Mucosa of stomach (tissue), 1 donor: ENCODE measurements around the gene STRIP2.
"Not testable (repeated sequence)": the region's sequence is repeated elsewhere in the genome, so short reads cannot be mapped to it uniquely, and the experiment has no call there.

Experiments
- H3K27me3 ChIP-seq: one replicate; pipeline ENCODE4 v1.7.0; 2013; ENCODE audit warnings: mild to moderate bottlenecking, low read length; ENCODE audit not compliant: control insufficient read depth, insufficient read depth
- H3K36me3 ChIP-seq: one replicate; pipeline ENCODE4 v1.7.0; 2013; ENCODE audit warnings: low read length; ENCODE audit not compliant: control insufficient read depth, insufficient read depth
- H3K4me1 ChIP-seq: one replicate; pipeline ENCODE4 v1.7.0; 2013; ENCODE audit warnings: mild to moderate bottlenecking, low read length; ENCODE audit not compliant: control insufficient read depth, insufficient read depth
- H3K4me3 ChIP-seq: one replicate; pipeline ENCODE4 v1.7.0; 2013; ENCODE audit warnings: low read length
- H3K9ac ChIP-seq: one replicate; pipeline ENCODE4 v1.7.0; 2013; ENCODE audit warnings: mild to moderate bottlenecking, low read length, moderate library complexity
- H3K9me3 ChIP-seq: one replicate; pipeline ENCODE4 v1.7.0; 2013; ENCODE audit warnings: mild to moderate bottlenecking, low read length, moderate library complexity; ENCODE audit not compliant: control insufficient read depth
- donor health status: Pancreatic carcinoma.

Gene STRIP2

GRCh38 chr7:129512192-129512591, 78.0 kb downstream of the STRIP2 start:
- Histone ChIP-seq H3K36me3 (no peaks in the 10 kb centered on the region), H3K9me3 (no peaks in the 10 kb centered on the region), H3K4me3 (no peak overlapping the region), H3K4me1 (no peaks in the 10 kb centered on the region), H3K9ac (no peak overlapping the region), H3K27me3 (no peaks in the 10 kb centered on the region)

GRCh38 chr7:129513546-129513945, 79.3 kb downstream of the STRIP2 start:
- Histone ChIP-seq H3K9ac (no peak overlapping the region), H3K4me1 (no peaks in the 10 kb centered on the region), H3K9me3 (no peaks in the 10 kb centered on the region), H3K4me3 (no peak overlapping the region), H3K36me3 (no peaks in the 10 kb centered on the region), H3K27me3 (no peaks in the 10 kb centered on the region)

DNA sequence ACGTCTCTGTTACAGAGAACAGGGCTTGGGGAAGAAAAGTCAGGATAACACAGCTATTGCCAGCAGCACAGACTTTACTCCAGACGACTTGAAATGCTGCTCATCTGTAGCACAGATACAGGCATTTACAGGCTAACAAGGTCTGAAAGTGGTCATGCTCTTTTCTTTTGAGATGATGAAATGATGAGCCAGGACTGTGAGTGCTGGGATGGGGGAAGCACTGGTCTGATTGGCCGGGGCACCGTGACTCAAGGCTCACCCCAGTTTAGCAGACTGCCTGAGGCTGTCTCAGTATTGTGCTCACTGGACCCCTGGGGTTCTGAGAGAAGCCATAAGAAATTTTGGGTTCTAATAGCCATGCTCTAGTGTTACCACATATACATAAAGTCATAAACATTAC, 80.5 kb downstream of the STRIP2 start:
- Histone ChIP-seq H3K4me3 (no peak overlapping the region), H3K27me3 (no peaks in the 10 kb centered on the region), H3K4me1 (no peaks in the 10 kb centered on the region), H3K9me3 (no peaks in the 10 kb centered on the region), H3K36me3 (no peaks in the 10 kb centered on the region), H3K9ac (no peak overlapping the region)

GRCh38 chr7:129515381-129515780, 81.1 kb downstream of the STRIP2 start:
- Histone ChIP-seq H3K36me3 (no peaks in the 10 kb centered on the region), H3K27me3 (no peaks in the 10 kb centered on the region), H3K9ac (no peak overlapping the region), H3K9me3 (no peaks in the 10 kb centered on the region), H3K4me1 (no peaks in the 10 kb centered on the region), H3K4me3 (no peak overlapping the region)

GRCh38 chr7:129517931-129518330, 83.7 kb downstream of the STRIP2 start:
- Histone ChIP-seq H3K36me3 (no peaks in the 10 kb centered on the region), H3K4me1 (no peaks in the 10 kb centered on the region), H3K9me3 (no peaks in the 10 kb centered on the region), H3K9ac (no peak overlapping the region), H3K27me3 (peaks cover 4% of the 10 kb centered on the region), H3K4me3 (no peak overlapping the region)

DNA sequence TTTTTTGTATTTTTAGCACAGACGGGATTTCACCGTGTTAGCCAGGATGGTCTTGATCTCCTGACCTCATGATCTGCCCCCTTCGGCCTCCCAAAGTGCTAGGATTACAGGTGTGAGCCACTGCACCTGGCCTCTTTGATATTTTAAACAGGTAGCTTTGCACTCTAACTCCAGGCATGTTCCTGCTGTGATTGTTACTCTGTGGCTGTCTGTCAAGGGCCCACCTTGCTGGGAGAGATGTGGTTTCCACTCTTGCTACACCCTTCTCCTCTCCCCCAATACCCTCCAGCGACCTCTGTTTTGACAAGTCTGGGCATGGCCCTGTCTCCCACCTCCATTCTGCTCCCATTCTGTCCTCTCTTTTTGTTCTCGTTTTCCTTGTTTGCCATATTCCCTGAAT, 85.2 kb downstream of the STRIP2 start:
- Histone ChIP-seq H3K9me3 (no peaks in the 10 kb centered on the region), H3K27me3 (peaks cover 5% of the 10 kb centered on the region), H3K9ac (no peak overlapping the region), H3K4me3 (no peak overlapping the region), H3K36me3 (no peaks in the 10 kb centered on the region), H3K4me1 (no peaks in the 10 kb centered on the region)

GRCh38 chr7:129522088-129522970, 88.1 kb downstream of the STRIP2 start:
- Histone ChIP-seq H3K4me3 (no peak overlapping the region), H3K36me3 (no peaks in the 10 kb centered on the region), H3K9ac (no peak overlapping the region), H3K27me3 (peaks cover 5% of the 10 kb centered on the region), H3K9me3 (no peaks in the 10 kb centered on the region), H3K4me1 (no peaks in the 10 kb centered on the region)

DNA sequence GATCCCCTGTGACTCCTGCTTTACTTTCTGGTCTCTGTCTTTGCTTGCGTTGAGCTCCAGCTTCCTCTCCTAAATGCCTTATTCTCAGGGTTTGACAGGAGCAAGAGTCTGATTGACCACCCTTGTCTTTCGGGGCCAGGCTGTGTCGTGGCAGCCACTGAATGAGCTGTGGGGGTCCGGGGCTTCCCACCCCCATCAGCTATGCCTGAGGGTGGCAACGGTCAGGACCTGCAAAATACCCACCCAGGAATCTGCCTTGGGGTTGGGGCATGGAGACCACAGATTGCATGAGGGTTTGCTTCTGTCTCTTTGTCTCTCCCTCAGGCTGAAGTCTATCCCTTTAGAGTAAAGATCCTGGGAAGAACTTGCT, 88.7 kb downstream of the STRIP2 start:
- H3K36me3 ChIP-seq: no peaks in the 10 kb centered on the region
- H3K27me3 ChIP-seq: peaks cover 5% of the 10 kb centered on the region
- no peaks in the 10 kb centered on the region for H3K4me1 ChIP-seq
- H3K9ac ChIP-seq: no peak overlapping the region
- H3K4me3 ChIP-seq: no peak overlapping the region
- no peaks in the 10 kb centered on the region for H3K9me3 ChIP-seq

DNA sequence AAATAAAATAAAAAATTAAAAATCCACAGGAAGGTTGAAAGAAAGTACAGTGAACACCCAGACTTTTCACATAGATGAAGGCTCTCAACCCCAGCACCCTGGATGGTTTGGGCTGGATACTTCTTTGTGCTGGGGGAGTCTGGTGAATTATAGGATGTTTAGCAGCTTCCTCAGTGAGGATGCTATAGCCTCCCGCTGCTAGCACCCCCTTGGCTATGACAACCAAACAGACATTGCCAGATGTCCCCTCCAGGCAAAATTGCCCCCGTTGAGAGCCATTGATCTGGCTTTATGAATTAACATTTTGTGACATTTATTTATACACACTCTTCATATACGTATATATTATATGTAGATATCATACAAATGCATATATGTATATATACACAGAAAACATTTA, 89.7 kb downstream of the STRIP2 start:
- H3K9ac ChIP-seq: no peak overlapping the region
- H3K27me3 ChIP-seq: peaks cover 5% of the 10 kb centered on the region
- H3K9me3 ChIP-seq: no peaks in the 10 kb centered on the region
- H3K4me1 ChIP-seq: no peaks in the 10 kb centered on the region
- no peak overlapping the region for H3K4me3 ChIP-seq
- no peaks in the 10 kb centered on the region for H3K36me3 ChIP-seq

GRCh38 chr7:129524405-129524804, 90.2 kb downstream of the STRIP2 start:
- not testable (repeated sequence) for H3K9me3 ChIP-seq, H3K27me3 ChIP-seq, H3K4me3 ChIP-seq, H3K36me3 ChIP-seq, H3K4me1 ChIP-seq, H3K9ac ChIP-seq

DNA sequence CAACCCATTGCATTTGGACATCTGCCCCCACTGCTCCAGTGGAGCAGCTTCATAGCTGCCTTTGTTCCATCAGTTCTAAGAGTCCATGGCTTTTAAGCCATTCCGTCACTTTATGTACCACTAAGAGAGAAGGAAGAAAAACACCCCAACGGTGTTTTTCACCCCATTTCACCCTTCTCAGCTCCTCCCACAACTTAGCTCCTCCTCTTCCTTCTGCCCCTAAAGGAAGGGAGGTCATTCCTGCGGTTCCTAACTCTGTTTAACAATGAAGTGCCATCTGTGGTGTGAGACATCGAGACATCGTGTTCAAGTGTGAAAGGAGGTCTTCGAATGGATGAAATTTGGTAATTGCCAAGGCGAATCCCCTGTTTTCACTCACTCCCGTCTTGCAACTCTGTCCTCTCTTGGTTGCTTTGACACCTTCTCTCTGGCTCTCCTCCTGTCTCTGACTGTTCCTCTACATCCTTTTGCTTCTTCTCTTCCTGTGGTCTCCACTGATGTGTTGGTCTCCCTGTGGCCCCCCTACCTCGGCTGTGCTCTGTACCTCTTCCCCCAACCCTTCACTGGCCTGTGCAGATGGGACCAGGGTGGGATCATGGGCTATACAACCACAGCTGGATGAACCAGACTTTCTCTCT, 91.1 kb downstream of the STRIP2 start:
- Histone ChIP-seq H3K27me3 (peaks cover 5% of the 10 kb centered on the region), H3K4me3 (no peak overlapping the region), H3K9ac (no peak overlapping the region), H3K36me3 (no peaks in the 10 kb centered on the region), H3K9me3 (no peaks in the 10 kb centered on the region), H3K4me1 (no peaks in the 10 kb centered on the region)

DNA sequence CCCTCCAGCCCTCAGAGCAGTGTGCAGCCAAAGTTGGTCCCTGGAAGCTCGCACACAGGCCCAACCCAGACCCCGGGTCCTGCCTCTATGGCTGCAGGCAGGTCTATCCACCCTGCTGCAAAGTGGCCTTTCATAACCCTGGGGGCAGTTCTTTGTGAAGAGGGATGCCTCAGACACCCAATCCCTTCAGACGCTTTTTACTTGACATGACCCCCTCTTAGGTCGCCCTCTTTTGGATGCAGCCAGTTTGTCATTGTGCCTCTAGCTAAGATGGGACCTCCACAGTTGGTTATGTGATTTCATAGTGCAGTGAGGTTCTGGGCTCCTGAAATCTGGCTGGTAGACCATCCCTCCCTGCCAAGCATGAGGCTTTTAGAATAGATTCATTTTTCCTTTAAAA, 95.4 kb downstream of the STRIP2 start:
- no peak overlapping the region for H3K9ac ChIP-seq
- H3K4me3 ChIP-seq: no peak overlapping the region
- H3K36me3 ChIP-seq: no peaks in the 10 kb centered on the region
- no peaks in the 10 kb centered on the region for H3K27me3 ChIP-seq
- no peaks in the 10 kb centered on the region for H3K9me3 ChIP-seq
- H3K4me1 ChIP-seq: no peaks in the 10 kb centered on the region
